ENCODE results near the gene SEC61G.

Gene SEC61G

DNA sequence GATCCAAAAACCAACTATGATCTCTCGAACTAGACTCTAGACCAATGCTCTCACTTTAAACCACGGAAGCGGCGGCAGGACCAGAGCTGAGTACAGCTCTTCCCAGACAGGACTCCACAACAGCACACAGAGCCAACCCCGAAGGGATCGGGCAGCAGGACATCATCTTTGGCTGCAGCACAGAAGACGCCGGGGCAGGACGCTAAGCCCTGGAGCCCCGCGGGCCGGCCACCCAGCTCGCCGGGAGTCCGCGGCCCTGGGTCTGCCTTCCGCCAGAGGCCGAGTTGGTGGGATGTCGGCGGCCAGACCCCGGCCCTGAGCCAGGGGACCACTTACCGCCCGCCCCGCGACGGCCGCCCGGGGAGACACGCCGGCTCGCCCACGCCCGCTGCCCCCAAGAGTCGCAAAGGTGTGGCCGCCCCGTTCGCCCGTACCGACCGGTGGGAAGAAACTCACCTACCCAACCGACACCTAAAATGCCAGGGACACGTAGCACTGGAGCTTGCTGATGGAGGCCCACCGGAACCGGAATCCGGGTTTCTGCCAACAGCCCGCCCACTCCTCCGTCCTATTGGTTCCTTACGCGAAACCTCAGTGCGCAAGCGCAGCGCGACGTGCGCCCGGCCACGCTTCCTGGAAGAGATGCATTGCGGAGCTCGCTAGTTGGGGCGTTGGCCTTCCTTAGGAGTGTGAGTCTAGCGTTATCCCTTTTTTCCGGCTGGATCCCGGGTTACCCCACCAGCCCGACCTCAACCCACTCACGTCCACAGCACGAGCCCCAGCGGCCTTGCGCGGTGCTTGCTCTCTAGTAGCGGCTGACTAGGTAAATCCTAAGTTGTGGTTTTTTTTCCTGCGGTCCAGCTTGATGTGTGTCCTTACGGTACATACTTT is at the start of gene SEC61G:
Gene SEC61G (minus strand): TSS at position 510 of the 891 bp plus-strand sequence. CDS start 1,623 bp downstream, outside the sequence.
- peak; percentile 90 to 93 for DNase-seq (ENCODE audit: low read depth in 2 of 2)

DNA sequence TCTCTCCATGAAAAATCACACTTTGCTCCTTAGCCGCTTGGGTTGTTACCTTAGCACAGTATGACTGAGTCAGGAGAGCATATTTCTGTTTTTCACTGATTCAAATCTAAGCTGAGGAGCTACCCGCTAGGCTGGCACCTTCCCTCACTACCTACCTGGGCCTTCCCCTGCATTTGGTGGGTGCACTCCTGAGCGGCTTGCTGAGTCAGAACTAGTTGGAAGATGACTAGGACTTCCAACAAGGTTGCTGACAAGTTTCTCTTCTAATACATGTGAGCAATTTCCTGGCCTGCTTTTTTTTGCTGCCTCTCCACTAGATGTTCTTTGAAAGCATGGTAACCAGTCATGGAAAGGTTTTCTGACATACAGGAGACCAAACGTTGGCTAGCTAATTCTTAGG is 43.8 kb upstream of the SEC61G start:
- DNase-seq (ENCODE audit: low read depth in 2 of 2), result no peak

DNA sequence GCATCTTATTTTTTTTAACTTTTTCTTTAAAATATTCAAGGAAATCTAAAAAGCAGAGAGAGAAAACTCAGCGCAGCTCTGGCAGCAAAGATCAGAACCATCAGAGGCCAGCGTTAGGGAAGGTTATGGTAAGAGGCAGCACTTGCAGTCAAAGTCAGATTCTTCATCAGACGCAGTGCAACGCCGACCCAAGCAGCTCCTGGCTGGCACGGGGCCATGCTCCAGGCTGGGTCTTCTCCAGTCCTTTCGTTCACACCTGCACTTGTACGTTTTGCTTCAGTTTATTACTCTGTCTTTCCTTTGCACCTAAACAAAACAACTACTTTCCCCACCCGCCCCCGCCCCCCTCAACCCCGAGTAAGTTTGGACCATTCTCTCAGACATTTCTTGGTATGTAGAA is 43.1 kb upstream of the SEC61G start:
- DNase-seq (ENCODE audit: low read depth in 2 of 2), result no peak

DNA sequence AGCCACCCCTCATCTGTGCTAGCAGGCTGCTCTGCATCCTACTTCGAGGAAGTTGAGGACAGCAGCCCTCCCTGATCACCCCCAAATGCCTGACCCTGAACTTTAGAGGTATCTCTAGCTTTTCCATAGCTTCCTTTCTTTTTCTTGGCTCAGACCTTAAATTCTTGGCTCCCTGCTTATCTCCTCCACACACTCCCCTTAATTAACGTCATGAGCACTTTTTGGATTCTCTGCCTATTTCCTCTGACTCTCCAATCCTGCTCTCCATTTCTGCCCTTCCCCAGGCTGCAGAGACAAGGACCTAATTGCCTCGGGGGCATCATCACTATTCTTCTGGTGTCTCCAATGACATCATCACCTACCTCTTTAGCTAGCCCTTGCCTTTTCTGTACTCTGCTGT is 40.8 kb upstream of the SEC61G start:
- DNase-seq (ENCODE audit: low read depth in 2 of 2), result no peak

DNA sequence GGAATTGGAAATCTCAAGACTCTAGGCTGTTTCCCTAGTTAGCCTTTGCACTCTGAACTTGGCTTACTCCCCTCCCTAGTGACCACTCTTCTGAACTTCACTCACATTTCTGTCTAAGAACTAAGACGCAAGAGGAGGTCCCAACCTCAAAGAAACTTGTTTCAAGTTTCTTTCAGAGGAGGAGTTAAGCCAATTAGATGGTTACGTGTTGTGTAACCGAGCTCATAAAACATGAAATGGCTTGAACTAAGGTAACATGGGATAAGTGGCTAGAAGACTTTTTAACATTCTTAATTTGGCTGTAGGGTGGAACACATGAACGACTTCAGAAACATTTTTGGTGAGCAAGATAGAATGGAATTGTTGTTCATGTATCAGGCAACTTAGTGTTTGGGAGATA is 39.5 kb upstream of the SEC61G start:
- DNase-seq (ENCODE audit: low read depth in 2 of 2), result no peak

DNA sequence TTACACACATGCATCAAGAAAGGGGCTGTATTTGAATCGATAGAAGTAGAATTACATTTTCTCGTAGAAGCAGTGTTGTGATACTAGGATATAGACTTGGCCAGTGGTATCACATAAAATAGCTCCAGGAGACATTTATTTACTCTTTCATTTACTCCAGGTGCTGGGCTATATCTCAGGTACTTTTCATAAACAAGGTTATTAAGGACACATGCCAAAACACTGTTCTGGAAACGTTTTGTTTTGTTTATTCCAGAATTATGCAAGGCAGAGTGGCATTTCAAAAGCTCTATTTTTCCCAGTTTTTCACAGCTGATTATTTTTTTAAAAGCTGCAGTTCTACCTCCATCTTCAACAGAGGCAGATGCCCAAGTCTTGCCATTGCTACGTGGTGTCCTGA is 37.8 kb upstream of the SEC61G start:
- DNase-seq (ENCODE audit: low read depth in 2 of 2), result no peak

DNA sequence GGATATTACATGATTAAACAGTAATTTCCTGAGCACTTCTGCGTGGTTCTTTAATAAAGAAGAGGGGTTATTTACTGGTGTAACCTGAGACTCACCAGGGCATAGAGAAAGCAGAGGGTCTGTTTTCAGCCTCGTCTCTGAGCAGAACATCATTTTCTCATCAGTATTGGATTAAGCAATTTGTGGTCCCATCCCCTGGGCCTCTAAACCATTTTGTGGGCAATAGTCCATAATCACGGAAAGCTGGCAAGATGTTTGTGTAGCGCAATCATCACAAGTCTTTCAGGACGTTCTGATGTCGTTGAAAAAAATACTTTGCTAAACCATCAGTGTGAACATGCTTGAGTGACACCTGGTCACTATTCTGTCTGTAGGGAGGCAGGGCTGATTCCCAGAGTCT is 37.1 kb upstream of the SEC61G start:
- no peak for DNase-seq (ENCODE audit: low read depth in 2 of 2)

DNA sequence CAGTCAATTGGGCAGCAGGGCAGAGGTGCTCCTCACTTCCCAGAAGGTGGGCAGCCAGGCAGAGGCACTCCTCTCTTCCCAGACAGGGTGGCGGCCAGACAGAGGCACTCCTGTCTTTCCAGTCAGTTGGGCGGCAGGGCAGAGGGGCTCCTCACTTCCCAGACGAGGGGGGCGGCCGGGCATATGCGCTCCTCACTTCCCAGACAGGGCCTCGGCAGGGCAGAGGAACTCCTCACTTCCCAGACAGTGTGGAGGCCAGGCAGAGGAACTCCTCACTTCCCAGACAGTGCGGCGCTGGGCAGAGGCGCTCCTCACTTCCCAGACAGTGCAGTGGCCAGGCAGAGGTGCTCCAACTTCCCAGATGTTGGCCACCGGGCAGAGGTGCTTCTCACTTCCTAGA is 33.4 kb upstream of the SEC61G start:
- DNase-seq (ENCODE audit: low read depth in 2 of 2), result no peak

DNA sequence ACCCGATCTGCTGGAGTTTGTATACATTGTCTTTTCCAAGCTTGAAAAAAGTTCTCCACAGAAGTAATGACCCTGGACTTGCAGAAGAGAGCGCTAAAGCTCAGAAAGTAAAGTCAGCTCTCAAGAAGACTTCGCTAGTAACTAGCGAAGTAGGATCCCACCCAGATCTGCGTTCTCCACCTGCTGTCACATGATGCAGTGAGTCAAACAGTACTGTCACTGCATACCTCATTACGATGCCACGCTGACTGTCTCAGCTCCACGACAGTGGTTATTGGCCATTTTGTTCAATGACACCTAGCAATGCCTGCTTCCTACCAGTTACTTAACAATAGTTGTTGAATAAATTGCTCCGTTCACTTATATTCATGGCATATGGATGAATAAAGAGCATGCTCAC is 29.7 kb upstream of the SEC61G start:
- DNase-seq (ENCODE audit: low read depth in 2 of 2), result peak in 1 of 2 donors; percentile 7

DNA sequence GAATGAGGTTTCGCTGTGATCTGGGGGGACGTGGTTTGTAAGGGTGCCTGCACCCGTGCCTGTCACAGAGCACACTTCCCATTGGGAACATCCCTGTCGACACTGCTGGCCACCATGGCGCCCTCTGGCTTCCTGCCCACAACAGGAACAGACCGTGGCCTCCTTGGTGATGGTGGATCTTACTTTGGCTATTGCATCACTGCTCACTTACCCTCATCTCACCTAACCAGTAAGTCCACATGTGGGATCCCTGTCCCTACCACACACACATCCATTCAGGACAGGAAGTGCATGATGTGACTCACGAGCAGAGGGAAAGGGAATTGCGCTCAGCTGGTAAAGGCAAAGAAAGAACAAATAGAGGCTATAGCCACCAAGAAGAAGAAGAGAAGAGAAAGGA is 26.2 kb upstream of the SEC61G start:
- no peak for DNase-seq (ENCODE audit: low read depth in 2 of 2)

DNA sequence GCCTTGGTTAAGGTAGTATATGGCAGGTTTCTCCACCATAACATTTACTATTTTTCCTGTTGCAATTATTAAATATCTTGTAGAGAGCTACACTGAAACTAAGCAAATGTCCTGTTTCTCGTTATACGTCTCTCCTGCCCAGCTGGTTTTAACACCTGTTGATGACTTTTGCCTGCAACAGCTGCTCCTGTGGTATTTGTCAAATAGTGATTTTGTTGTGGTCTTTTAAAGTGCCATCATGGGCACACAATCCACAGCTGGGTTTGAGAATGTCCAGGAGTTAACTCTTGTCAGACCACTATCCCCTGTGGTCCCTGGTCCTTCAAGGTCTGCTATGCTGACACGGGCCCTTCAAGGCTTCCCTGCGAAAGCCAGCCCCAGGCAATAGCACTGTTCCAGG is 24.9 kb upstream of the SEC61G start:
- DNase-seq (ENCODE audit: low read depth in 2 of 2), result no peak

DNA sequence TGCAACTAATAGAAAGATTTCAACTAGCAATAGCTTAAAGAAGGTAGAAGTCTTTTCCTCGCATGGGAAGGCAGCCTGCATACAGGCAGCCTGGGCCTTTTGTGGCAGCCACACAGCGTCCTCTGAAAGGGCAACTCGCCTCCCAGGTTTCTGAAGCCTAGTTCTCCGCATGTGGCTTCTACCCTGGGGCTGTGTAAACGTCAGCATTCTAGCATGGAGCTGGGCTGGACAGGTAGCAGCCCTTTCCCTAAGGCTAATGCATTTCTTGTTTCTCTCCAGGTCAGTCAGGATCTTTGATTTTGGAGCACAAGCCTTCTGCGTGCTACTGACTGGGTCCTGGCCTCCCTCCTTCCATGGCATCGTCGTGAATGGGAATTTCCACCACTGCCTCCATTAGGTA is 23.8 kb upstream of the SEC61G start:
- DNase-seq (ENCODE audit: low read depth in 2 of 2), result no peak

DNA sequence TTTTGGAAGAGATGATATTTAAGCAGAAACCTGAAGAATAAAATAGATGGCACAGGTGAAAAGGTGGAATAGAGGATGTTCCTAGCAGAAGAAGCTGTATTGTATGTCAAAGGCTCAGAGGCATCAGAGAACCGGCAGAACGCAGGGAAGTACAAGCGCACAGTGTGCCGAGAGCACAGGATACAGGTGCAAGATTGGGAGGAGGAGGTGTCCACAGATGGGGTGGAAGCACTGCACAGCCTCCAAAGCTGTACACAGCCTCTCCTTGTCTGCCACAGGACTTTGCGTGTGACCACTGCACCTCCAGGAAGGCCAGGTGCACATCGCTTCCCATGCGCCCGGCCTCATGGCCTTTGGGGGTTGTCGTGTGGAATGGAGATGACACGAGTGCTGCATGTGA is 23.3 kb upstream of the SEC61G start:
- no peak for DNase-seq (ENCODE audit: low read depth in 2 of 2)

DNA sequence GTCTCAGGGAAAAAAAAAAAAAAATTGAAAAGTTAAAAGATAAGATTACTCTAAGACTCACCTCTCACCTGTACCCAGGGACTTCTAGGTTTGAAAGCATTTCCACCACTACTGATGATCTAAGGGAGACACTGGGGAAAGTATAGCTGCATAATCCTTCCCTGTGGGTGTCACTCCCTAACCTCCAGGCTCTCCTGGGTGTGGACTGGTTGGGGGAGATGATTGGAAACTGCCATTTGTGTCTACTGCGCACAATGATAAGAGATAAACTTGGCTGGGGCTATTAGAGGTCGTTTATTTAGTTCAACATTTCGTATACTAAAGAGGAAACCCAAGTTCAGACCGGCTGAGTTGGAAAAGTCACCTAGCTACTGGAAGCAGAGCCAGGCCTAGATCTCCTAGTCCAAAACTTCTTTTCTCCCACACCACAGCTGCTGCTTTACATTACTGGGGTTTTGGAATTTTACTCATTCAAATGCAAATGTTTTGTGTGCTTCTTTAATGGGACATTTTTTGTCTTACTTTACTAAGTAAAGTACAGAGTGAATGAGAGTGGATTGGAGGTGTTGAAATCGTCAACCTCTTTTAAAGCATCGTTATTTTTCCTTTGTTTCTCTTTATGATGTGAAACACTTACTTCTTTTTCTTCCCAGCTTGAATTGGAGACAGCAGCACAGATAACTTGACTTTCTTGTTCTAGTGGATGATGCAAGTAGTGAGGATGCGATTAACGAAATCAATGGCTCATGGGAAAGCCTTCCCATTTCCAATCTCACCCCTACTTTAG is 22.3 kb upstream of the SEC61G start:
- no peak for DNase-seq (ENCODE audit: low read depth in 2 of 2)

DNA sequence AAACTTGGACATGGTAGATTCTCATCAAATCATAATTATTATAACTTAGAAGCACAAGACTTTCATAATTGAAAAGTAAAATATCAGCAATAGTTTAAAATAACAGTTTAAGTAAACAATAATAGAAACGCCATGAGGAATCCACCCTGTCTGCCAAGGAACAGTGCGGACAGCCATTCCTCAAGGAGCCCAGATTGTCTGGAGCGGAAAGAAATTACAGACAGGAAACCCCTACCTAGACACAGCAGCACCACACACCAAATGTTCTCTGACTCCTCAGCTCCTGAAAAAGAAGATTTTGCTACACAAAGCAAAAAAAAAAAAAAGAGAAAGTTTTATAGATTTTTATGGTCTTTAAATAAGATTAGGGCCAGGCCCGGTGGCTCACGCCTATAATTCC is 21.5 kb upstream of the SEC61G start:
- DNase-seq (ENCODE audit: low read depth in 2 of 2), result no peak

DNA sequence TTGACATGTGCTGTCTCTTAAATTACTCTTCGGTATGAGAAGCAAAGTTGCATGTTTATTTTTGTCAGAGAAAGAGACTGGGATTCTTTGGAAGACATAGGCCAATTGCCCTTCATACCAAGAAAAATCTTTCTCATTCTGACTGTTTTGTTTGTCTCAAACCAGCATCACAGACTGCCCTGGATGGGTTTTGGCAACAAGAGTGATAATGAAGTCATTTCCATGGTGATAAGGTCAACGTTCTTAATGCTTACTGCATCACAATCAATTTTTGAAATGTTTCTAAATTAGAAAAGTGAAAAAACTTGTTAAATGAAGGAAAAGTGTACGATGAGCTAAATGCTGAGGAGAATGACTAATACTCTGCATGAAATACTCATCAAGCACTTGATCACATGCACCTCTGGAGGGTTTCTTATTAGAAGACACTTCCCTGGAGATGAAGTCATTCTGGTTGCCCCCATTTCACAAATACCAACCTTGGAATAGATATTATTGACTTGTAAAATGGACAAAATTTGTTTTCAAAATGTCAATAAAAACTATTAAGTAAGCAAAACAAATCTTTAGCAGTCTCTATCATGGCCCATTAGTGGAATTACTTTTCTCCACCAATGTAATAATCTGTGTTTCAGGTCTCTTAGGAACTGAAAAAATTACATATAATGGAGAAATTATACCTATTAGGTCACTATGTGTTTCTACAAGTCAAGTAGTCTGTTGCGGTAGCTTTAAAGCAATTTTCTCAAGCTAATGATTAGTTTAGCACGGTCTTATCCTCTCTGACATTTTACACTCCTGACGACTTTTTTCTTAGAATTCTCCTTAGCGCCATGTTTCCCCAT is 19.9 kb upstream of the SEC61G start:
- no peak for DNase-seq (ENCODE audit: low read depth in 2 of 2)

DNA sequence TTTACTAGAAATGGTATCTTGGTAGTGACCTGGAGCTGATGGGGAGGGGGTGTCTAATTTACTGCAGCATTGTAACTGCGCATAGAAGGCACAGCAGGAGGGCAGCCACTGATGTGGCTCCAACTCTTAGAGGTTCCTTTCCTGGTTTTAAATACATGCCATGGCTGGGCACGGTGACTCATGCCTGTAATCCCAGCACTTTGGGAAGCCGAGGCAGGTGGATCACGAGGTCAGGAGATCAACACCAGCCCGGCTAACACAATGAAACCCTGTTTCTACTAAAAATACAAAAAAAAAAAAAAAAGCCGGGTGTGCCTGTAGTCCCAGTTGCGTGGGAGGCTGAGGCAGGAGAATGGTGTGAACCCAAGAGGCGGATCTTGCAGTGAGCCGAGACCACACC is 19.2 kb upstream of the SEC61G start:
- DNase-seq (ENCODE audit: low read depth in 2 of 2), result no peak

DNA sequence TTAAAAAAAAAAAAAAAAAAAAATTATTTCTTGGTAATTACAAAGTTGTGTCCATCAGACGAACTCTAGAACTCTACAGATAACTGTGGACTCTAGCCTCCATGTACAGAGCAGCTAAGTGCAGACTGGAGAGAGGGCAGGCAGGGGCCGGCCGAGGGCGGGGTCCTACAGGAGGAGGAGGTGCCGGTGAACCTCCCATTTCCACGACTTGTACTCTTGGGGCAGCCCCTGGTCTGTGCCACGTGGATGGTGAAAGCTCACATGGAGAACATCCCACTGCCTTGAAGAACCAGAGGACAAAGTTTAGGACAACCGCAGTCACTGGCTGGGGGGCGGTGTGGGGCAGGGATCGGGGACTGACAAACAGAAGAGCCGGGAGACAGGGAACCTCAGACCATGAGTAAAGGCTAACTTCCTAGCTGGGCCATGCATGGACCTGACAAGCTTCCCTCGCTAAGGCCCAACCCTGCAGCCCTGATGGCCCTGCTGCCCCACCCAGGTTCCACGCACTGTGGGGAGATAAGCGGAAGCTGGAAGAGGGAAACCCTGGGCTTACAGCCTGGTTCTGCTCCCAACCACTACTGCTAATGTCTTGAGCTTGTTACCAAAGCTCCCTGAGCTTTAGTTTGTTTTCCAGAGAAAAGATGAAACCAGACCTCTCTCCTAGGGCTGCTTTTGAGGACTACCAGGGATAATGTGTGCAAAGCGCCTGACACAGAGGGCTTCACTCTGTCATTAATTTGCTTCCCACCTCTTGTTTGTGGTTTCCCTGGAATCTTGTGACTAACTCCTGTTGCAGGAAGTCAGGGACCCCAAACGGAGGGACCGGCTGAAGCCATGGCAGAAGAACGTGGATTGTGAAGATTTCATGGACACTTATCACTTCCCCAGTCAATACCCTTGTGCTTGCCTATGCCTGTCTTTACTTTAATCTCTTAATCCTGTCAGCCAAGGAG is 16.1 kb upstream of the SEC61G start:
- no peak for DNase-seq (ENCODE audit: low read depth in 2 of 2)

DNA sequence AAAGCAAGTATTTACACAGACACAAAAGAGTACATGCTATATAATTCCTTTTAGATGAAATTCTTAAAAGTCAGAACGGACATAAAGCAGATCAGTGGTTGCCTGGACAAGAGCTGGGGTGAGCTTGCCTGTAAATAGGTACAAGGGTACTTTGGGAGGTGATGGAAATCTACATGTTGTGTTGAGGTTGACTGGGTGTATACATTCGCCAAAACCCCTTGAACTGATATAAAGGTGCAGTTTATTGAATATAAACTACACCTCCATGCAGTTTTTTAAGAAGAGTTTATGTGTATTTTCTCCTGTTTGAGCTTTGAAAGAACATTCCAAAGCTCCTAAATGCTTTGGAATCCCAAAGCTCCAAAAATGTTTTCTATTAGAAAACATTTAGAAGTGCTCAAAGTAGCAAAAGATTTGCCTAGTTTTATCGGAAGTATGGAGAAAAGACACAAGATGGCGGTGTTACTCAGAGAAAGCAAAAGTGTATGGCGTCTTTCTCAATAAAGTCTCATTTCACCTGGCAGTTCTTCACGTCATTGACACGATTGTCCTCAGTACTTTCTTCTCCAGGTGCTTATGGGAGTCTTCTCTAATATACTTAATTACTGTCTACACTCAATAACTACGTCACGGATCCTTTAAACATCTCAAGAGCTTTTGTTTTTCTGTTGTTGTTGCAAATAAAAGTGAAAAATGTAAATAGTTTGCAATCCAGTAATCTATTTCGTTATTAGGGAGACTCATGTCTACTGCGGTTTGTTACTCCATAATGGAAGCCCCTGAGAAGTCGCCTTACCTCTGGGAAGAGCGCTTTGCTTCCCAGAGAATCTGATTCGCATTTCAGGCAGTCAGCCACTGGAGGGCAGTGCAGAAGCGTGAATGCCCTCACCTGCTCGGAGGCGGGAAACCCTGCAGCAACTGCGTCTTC is 14.7 kb upstream of the SEC61G start:
- DNase-seq (ENCODE audit: low read depth in 2 of 2), result peak; percentile 53 to 60

DNA sequence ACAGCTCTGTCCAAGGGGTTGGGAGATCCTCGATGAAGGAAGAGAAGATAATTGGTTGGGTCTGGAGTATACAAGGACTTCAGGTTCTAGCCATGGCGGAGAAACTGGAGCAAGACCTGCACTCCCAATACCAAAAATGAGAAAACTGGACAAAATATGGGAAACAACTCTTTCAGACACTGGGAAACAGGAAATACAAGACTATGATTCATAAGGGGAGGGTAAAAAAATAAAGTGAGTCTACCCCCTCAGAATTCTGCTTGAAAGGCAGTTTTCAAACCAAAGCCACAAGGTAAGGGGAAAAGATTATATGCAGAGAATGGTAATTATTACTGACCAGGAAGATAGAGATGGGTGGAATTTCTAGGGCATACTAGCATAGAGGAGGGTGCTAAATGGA is 10.2 kb upstream of the SEC61G start:
- no peak for DNase-seq (ENCODE audit: low read depth in 2 of 2)
